Ramos (cell line): ENCODE results near the gene CIB2.

Experiments used
- in situ Hi-C: fragments of 300-500 bp; cut with MboI; formaldehyde crosslinking; loops from one replicate; pipeline ENCODE4 v1.14.3; 2022; ENCODE audit warnings: low sequenced_read_pairs; ENCODE audit not compliant: unreplicated experiment

The CIB2 gene

DNA sequence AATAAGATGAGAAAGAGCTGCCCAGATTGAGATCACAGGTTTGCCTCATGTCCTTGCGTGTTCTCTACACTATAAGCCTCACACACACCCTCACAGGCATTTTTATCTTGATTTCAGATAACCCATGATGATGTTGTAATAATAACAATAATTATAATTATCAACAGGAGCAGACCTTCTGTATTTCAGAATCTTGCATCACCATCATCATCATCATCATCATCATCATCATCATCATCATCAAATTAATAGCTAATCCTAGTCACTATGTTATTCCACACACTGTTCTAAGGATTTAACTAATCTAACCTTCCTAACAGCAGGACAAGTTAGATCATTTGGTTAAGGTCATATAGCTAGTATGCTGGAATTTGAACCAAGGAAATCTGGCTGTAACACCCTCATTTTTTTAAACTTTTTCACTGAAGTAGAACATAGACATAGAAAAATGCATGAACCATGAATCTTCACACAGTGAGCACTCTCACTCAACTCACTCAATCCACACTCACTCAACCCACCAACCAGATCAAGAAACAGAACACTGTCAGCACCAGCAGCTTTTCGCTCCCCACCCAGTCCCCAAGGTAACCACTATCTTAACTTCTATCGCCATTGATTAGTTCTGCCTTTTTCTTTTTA lies 40.7 kb downstream of the CIB2 start:
- in situ Hi-C loops = no loop called here

GRCh38 chr15:78088773-78089080 lies 42.5 kb downstream of the CIB2 start:
- in situ Hi-C loops = no loop called here

DNA sequence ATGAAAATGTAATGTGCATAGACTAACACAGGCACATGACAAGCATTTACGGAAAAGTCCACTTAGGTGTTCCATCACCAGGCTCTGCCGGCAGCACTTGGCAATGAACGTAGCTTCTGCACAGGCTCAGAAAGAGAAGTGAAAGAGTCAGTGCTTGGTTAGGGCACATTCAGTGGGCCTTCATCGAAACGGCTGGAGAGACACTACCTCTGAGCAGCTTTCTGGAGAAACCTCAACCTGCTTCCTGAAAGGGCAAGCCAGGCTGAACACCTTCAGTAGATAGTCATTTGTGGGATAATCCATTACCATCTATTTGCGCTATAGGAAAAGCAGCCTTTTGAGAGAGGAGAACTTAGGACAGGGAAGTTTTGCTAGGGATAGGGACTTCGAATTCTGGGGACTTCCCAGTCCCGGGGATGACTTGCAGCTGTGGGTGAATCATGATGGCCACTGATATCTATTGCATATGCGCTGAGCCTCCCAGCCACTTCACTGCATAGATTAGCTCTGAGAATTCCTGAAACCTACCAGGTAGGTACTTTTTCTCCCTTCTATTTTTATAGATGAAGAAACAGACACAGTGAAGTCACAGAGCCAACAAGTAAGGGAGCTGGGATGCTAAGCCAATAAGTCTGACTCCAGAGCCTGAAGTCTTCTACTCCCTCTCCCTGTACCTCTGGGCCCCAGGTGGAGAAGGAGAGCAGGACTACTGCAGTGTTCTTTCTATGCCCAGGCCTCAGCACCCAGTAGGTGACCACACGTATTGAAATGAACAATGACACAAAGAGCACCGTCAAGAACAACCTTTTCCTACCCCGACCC lies 43.1 kb downstream of the CIB2 start:
- in situ Hi-C loops = no loop called here

DNA sequence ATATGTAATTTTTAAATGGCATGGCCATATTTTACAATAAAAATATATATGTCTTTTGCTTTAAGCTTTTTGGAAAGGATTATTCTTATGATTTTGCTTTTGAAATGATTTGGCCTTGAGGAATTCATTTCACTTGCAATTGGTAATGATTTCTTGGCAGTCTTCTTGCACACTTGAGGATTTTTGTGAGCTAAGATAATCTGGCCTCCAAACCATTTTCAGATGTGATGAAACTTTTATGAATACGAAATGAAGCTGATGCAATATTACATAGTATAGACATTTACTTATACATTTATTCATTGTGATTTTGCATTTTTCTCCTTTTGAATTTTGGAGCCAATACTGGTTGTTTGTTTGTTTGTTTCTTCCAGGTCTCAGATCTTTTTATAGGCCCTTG lies 45.3 kb downstream of the CIB2 start:
- in situ Hi-C loops = no loop called here

GRCh38 chr15:78084449-78084750 lies 46.8 kb downstream of the CIB2 start:
- in situ Hi-C loops = no loop called here

DNA sequence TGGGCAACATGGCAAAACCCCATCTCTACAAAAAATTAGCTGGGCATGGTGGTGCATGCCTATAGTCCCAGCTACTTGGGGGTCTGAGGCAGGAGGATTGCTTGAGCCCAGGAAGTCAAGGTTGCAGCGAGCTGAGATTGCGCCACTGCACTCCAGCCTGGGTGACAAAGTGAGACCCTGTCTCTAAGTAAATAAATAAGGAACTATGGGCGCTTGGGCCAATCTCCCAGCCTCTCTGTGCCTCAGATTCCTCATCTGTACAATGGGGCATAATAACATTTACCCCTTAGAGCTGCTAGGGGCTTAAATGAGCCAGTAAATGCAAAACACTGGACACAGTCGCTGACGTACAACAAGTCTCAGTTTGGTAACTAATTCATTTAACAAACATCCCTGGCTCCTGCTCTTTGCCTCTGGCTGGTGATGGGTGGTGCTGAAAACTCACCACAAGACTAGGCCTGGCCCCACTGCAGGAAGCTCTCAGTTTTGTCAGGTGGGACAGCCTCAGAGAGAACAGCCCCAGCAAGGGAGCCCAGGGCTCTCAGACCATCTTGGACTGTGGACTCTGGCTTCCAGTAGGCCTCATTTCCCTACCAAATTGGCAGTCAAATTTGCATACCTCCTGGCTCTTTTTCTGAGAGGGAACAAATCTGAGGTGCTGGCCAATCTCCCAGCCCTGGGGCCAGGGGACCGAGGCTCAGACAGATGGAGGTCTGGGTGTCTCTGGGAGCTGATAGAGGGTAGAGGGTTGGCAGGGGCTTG lies 47.4 kb downstream of the CIB2 start:
- in situ Hi-C loops = no loop called here

DNA sequence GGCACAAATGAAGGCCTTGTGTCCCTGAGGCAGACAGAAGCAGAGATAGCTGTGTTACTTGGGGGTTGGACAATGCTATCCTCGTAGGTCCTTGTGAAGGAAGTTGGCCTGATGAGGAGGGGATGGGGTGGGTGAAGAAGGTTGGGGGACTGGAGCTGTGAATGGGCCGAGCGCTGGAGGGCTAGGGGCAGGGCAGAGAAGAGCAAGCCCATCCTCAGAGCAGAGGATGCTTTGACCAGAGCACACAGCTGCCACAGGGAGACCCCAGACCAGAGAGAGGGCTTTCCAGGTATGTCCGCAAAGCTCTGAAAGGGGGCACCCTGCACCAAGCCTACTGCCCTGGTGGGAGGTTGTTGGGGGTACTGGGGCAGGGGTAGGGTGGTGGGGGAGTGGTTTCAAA lies 48.1 kb downstream of the CIB2 start:
- in situ Hi-C loops = no loop called here

GRCh38 chr15:78082743-78083110 lies 48.5 kb downstream of the CIB2 start:
- in situ Hi-C loops = no loop called here

DNA sequence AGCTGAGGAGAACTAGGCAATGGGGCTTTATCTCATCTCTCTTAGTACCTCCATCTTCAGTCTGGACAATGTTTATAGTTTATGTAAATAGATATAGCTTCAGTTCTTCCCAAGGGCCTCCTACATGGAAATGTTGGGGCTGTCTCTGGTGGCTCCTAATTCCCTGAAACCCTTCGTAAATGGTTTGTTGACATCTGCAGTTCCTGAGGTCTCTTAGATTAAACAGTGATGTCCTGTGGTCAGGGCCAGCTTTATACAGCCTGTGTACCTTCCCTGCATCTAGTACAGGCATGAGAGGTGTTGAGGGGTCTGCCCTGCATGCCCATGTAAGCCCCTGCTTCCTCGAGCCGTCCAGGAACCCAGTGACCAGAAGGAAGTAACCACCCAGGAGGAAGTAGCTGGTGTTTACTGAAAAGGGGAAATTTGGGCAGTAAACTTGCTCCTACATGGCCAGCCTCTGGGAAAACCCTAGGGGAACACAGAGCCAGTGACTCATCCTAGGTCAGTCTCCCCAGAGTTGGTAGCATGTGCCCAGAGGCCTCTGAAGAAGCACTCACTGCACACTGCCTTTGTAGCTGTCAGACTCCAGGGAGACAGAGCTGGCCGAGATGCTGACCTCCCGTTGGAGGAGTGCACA lies 49.0 kb downstream of the CIB2 start:
- in situ Hi-C loops = no loop called here

DNA sequence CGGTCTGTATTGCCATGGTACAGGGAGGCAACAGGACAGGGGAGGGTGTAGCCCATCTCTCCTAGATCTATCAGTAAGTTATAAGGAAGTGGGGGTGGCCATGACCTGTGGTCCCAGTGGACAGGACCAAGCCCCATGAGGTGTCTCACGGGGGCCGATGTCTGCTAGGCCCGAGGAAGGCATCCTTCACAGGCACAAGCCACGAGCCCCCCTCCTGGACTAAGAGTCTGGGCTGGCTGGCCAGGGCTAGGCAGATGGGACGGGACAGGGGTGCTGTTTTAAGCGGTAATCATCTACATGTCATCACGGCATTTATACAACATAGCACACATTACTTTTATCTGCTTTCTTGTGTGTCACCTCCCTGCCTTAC lies 51.2 kb downstream of the CIB2 start:
- in situ Hi-C loops = no loop called here

DNA sequence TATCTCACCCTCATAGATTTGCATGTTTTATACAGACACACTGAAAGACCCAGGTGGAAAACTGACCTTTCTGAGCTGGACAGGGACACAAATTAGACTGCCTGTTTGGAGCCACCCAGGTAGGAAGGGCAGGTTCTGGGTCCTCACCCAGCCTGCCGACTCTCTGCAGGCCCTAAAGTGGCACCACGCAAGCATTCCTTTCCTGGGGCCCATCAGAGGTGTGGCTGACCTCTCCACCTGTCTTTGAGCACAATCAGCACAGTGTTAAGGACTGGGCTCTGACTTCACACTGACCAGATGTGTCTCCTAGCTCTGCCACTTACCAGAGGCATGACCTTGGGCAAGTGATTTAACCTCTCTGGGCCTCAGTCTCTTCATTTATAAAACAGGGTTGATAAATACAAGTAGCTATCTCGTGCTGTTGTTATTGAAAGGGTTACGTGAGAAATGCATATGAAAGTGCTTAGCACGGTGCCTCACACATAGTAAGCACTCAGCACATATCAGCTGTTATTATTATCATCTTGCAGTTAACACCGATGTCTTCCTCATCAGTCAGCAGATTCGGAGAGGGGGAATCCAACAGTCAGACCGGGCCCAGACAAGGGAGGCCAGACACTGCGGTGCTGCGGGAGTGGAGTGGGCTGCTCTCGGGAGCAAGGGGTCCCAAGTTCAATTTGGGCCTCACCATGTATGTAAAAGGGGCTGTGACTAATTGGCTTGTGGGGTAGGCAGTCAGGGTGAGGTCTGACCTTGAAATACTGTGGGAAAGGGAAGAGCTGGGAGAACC lies 51.8 kb downstream of the CIB2 start:
- in situ Hi-C loops = no loop called here

DNA sequence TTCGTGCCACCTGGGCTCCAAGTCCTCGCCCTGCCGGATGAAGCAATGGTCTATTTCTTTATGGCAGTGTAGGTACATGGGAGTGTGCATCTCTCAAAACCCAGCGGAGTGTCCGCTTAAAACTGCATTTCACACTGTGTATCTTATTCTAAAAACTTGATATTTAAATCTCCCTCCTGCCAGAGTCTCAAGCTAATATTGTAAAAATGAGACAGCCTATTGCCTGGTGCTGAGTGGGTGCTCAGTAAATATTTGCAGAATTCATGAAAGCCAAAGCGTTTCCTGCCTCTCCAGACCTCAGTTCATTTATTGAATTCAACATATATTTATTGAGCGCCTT lies 53.4 kb downstream of the CIB2 start:
- in situ Hi-C loops = no loop called here

DNA sequence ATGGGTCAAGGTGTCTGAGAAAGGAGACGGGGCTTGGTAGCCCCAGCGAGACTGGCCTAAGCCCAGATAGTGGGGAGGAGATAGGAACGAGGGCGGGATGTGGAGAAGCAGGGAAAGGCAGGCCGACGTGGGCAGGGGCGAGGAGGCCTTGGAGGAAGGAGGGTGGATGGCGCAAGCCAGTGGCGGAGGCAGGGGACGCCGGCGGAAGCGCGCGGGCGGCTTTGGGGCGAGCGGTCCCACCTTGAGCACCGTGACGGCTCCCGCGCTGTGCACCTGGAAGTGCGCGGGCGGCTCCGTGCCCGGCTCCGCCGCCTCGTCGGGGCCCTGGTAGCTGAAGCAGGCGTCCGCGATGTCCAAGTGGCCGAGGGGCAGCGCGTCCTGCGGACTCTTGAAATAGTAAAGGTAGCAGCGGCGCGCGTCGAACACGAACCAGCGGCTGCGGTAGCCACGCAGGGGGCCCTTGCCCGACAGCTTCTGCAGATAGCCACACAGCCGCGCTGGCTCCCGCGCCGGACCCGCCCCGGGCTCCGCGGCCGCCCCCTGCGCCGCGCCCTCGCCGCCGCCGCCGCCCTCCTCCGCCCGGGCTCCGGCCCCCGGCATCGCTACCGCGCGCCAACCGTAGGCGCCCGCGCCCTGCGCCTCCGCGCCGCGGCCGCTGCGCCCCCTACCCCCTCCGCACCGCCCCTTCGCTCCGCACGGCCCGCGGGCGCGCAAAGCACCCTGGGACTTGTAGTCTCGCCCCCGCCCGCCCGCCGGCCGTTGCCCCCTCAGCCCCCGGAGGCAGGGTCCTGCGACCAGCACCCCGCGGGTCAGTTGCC lies 54.0 kb downstream of the CIB2 start, which contains the start of gene TBC1D2B:
Gene TBC1D2B (minus strand): TSS at position 659 of the 818 bp plus-strand sequence. CDS start 59 bp downstream, at position 600.
- in situ Hi-C loops = no loop called here

DNA sequence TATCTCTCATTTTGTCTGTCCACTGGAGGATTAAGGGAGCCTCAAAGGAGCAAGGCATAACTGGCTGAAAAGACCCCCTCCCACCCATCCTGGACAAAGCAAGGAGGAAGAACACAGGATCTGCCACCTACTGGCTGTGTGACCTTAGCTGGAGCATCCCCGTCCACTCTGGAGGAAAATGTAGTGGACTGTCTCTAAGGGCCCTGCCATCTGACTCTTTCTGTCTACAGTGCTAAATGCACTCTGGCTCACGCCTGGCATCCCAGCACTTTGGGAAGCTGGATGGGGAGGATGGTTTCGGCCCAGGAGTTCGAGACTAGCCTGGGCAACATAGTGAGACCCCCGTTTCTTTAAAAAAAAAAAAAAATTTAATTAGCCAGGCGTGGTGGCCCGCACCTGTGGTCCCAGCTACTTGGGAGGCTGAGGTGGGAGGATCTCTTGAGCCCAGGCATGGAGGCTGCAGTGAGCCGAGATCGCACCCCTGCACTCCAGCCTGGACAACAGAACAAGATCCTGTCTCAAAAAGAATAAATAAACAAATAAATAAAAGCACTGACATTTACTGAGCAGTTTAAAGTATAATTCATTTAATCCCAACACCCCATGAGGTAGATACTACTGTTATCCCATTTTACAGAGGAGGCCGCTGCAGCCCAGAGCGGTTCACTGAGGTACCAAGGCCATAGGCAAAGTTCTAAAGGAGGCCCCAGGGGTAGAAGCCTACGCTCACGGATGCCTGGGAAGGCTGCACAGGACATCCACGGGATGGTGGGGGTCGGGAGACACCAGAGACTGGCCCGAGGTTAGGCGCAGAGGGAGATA lies 54.8 kb downstream of the CIB2 start:
- in situ Hi-C loops = no loop called here

GRCh38 chr15:78075490-78076230 lies 55.6 kb downstream of the CIB2 start:
- in situ Hi-C loops = no loop called here

GRCh38 chr15:78073046-78073787 lies 58.0 kb downstream of the CIB2 start:
- in situ Hi-C loops = no loop called here

GRCh38 chr15:78072080-78072892 lies 59.0 kb downstream of the CIB2 start:
- in situ Hi-C loops = no loop called here
